Sigmoid colon (tissue), 7 donors: ENCODE measurements around the gene TSPOAP1. TPM values are rescaled to one million over a fixed set of nuclear protein-coding genes. Genes with fewer than 3 reads are reported as not detected.
A peak's percentile ranks its signal among the peaks of the same experiment; 100 is the strongest.

Experiments
- DNase-seq: peaks from one replicate; pipeline ENCODE4 v3.0.0-alpha.2; 2019
- H3K27ac ChIP-seq, 4 donors: fragments of 200-600 bp; sonication (generic); one replicate each; pipeline ENCODE4 v1.5.1; 2016 to 2019; ENCODE audit warnings: mild to moderate bottlenecking in 1 of 4
- H3K27me3 ChIP-seq, 3 donors: fragments of 200-600 bp; sonication (generic); one replicate each; pipeline ENCODE4 v1.5.1; 2019; ENCODE audit warnings: mild to moderate bottlenecking in 1 of 3
- H3K36me3 ChIP-seq, 4 donors: fragments of 200-600 bp; sonication (generic); one replicate each; pipeline ENCODE4 v1.5.1; 2016 to 2019
- H3K4me1 ChIP-seq, 4 donors: fragments of 200-600 bp; sonication (generic); one replicate each; pipeline ENCODE4 v1.5.1; 2017 to 2019
- H3K4me3 ChIP-seq, 4 donors: fragments of 200-600 bp; sonication (generic); one replicate each; pipeline ENCODE4 v1.5.1; 2017 to 2019; ENCODE audit warnings: mild to moderate bottlenecking in 2 of 4, moderate library complexity in 1 of 4
- H3K9me3 ChIP-seq, 4 donors: fragments of 200-600 bp in 3 of 4; sonication (generic) in 3 of 4; one replicate each; pipeline versions ENCODE4 v1.5.1 to v1.6.1; 2013 to 2019
- CTCF ChIP-seq, 4 experiments: fragments of 450-650 bp in 3 of 4; fragments of 200-600 bp in 1 of 4; IDR thresholded peaks; one replicate each; pipeline ENCODE4 v1.5.1; 2016 to 2019; ENCODE audit warnings: antibody characterized with exemption in 4 of 4, mild to moderate bottlenecking in 3 of 4, moderate library complexity in 2 of 4
- EP300 ChIP-seq, 4 donors: sonication (generic); formaldehyde crosslinking; IDR thresholded peaks; one replicate each; pipeline ENCODE4 v1.6.1; 2017; ENCODE audit warnings: antibody characterized with exemption in 4 of 4
- POLR2A ChIP-seq, 2 donors: fragments of 450-650 bp; IDR thresholded peaks; one replicate each; pipeline ENCODE4 v1.6.1; 2016; ENCODE audit warnings: antibody characterized with exemption in 2 of 2, mild to moderate bottlenecking in 2 of 2, moderate library complexity in 2 of 2
- POLR2AphosphoS5 ChIP-seq, 4 donors: sonication (generic); formaldehyde crosslinking; IDR thresholded peaks; one replicate each; pipeline ENCODE4 v1.6.1; 2017; ENCODE audit warnings: antibody characterized with exemption in 4 of 4
- WGBS, 2 donors: extraction: QIAGEN DNeasy Blood & Tissue Kit; methylation state at CpG; one replicate each; pipeline ENCODE4 v1.1.7; 2013; 5-methylcytosine and 5-hydroxymethylcytosine counted together
- intact Hi-C: fragments of 100-400 bp; cut with DNase I; formaldehyde crosslinking; loops from one replicate; pipeline ENCODE4 v1.15.1; 2023
- polyA plus RNA-seq, 3 donors: library from polyadenylated mRNA; stranded (reverse); fragments of 200-250 nt; gene quantifications; one replicate each; pipeline ENCODE4 v1.2.3, GENCODE V29; 2013
- small RNA-seq, 3 donors: library from RNA; depleted of rRNA; stranded (forward); fragments of <200 nt; gene quantifications; one replicate each; pipeline ENCODE3, GENCODE V24; 2016
- total RNA-seq, 4 donors: library from RNA; depleted of rRNA; stranded (reverse); fragments of >200 nt; gene quantifications; one replicate each; pipeline ENCODE4 v1.1.0, GENCODE V29; 2016
- donor health status: healthy with polysubstance abuse.
- donor health status: Bipolar disorder and iron deficiency.
- donor health status: healthy.

Gene TSPOAP1
- total and polyA plus RNA-seq, 7 donors, result 0.69 to 28.4 (median 12.5) TPM

GRCh38 chr17:58263773-58264172, 64.8 kb downstream of the TSPOAP1 start:
- H3K9me3 ChIP-seq, result no peaks in the 10 kb centered on the region
- peaks cover 0 to 32% (median 6%) of the 10 kb centered on the region in 3 donors for H3K27me3 ChIP-seq
- H3K4me1 ChIP-seq, result no peaks in the 10 kb centered on the region
- 76 to 86% methylated on average over 1 of the region's 1 CpG for WGBS, 2 donors
- H3K36me3 ChIP-seq, result no peaks in the 10 kb centered on the region
- no peak for DNase-seq
- intact Hi-C loops, result no loop called here
- no peak overlapping the region for H3K4me3 ChIP-seq
- no peak overlapping the region for H3K27ac ChIP-seq
- TF ChIP-seq CTCF (IDR thresholded peaks at IDR 0.05) (no peak), POLR2AphosphoS5 (IDR thresholded peaks at IDR 0.05) (no peak), EP300 (IDR thresholded peaks at IDR 0.05) (no peak), POLR2A (IDR thresholded peaks at IDR 0.05) (no peak)

- TF ChIP-seq POLR2A (IDR thresholded peaks at IDR 0.05), result no peak
- no peak for TF ChIP-seq POLR2AphosphoS5 (IDR thresholded peaks at IDR 0.05)
- TF ChIP-seq EP300 (IDR thresholded peaks at IDR 0.05), result no peak
- TF ChIP-seq CTCF (IDR thresholded peaks at IDR 0.05), result no peak
- no peaks in the 10 kb centered on the region for H3K4me1 ChIP-seq
- no peak overlapping the region for H3K27ac ChIP-seq
- WGBS, 2 donors, result 87 to 92% methylated on average over 11 of the region's 11 CpGs
- H3K36me3 ChIP-seq, result no peaks in the 10 kb centered on the region
- H3K27me3 ChIP-seq, result peaks cover 0 to 28% (median 6%) of the 10 kb centered on the region in 3 donors
- H3K4me3 ChIP-seq, result no peak overlapping the region
- intact Hi-C loops, result no loop called here
- H3K9me3 ChIP-seq, result no peaks in the 10 kb centered on the region
- no peak for DNase-seq
Measured at GRCh38 chr17:58262149-58262548, 66.4 kb downstream of the TSPOAP1 start.

- H3K27ac ChIP-seq, result no peak overlapping the region
- TF ChIP-seq EP300 (IDR thresholded peaks at IDR 0.05) (no peak), CTCF (IDR thresholded peaks at IDR 0.05) (no peak), POLR2A (IDR thresholded peaks at IDR 0.05) (no peak)
- H3K4me3 ChIP-seq, result no peak overlapping the region
- DNase-seq, result peak; percentile 36
- intact Hi-C loops, result no loop called here
- peaks cover 0 to 2% (median 2%) of the 10 kb centered on the region in 4 donors for H3K4me1 ChIP-seq
- WGBS, 2 donors, result 30% methylated on average over 8 of the region's 8 CpGs
- H3K27me3 ChIP-seq, result peaks cover 0 to 16% (median 0%) of the 10 kb centered on the region in 3 donors
- H3K9me3 ChIP-seq, result no peaks in the 10 kb centered on the region
- H3K36me3 ChIP-seq, result no peaks in the 10 kb centered on the region
Measured at GRCh38 chr17:58254803-58255202, 73.8 kb downstream of the TSPOAP1 start.

- Histone ChIP-seq H3K9me3 (no peaks in the 10 kb centered on the region), H3K4me3 (no peak overlapping the region), H3K36me3 (no peaks in the 10 kb centered on the region), H3K27ac (no peak overlapping the region), H3K4me1 (peaks cover 0 to 13% (median 12%) of the 10 kb centered on the region in 4 donors), H3K27me3 (peaks cover 0 to 30% (median 14%) of the 10 kb centered on the region in 3 donors)
- WGBS, 2 donors, result 76 to 85% methylated on average over 3 of the region's 3 CpGs
- intact Hi-C loops, result no loop called here
- DNase-seq, result no peak
- no peak for TF ChIP-seq CTCF (IDR thresholded peaks at IDR 0.05)
- TF ChIP-seq EP300 (IDR thresholded peaks at IDR 0.05), result no peak
- TF ChIP-seq POLR2A (IDR thresholded peaks at IDR 0.05), result no peak
- TF ChIP-seq POLR2AphosphoS5 (IDR thresholded peaks at IDR 0.05), result no peak
Measured at GRCh38 chr17:58253082-58253481, 75.5 kb downstream of the TSPOAP1 start.

- TF ChIP-seq POLR2AphosphoS5 (IDR thresholded peaks at IDR 0.05), result no peak
- no peaks in the 10 kb centered on the region for H3K36me3 ChIP-seq
- H3K27ac ChIP-seq, result no peak overlapping the region
- intact Hi-C loops, result no loop called here
- no peak overlapping the region for H3K4me3 ChIP-seq
- WGBS, 2 donors, result 65 to 77% methylated on average over 9 of the region's 9 CpGs
- H3K4me1 ChIP-seq, result peaks cover 0 to 13% (median 12%) of the 10 kb centered on the region in 4 donors
- H3K9me3 ChIP-seq, result no peaks in the 10 kb centered on the region
- H3K27me3 ChIP-seq, result peaks cover 0 to 30% (median 14%) of the 10 kb centered on the region in 3 donors
- no peak for DNase-seq
Measured at GRCh38 chr17:58252141-58252540, 76.5 kb downstream of the TSPOAP1 start.

Small RNA genes lying within 50 kb of the gene (small RNA-seq; reads per million reads assigned to genes)
- 0 reads per million in 3 donors for gene MIR4736

Other genes with a start within 250 kb of the TSPOAP1 start
- gene DYNLL2, start 245.4 kb downstream of the TSPOAP1 start, total RNA-seq, result 10 to 100 TPM; 19.4 to 28.9 (median 22.8) TPM
- 10 to 100 TPM; 26.4 to 44.9 (median 32.1) TPM for gene DYNLL2, start 245.4 kb downstream of the TSPOAP1 start, polyA plus RNA-seq
- not detected for gene OR4D1, start 180.4 kb downstream of the TSPOAP1 start, total RNA-seq
- under 1 TPM in 1 of 3 donors, not detected in 2; 0.07 TPM for gene OR4D1, start 180.4 kb downstream of the TSPOAP1 start, polyA plus RNA-seq
- not detected for gene OR4D2, start 161.8 kb downstream of the TSPOAP1 start, total RNA-seq
- not detected for gene OR4D2, start 161.8 kb downstream of the TSPOAP1 start, polyA plus RNA-seq
- gene EPX, start 136.1 kb downstream of the TSPOAP1 start, total RNA-seq, result not detected
- gene EPX, start 136.1 kb downstream of the TSPOAP1 start, polyA plus RNA-seq, result under 1 TPM in 1 of 3 donors, not detected in 2; 0.03 TPM
- 10 to 100 TPM in 1 of 4 donors, 1 to 10 TPM in 3; 6.1 to 11.0 (median 8.4) TPM for gene MKS1, start 109.5 kb downstream of the TSPOAP1 start, total RNA-seq
- 1 to 10 TPM; 3.0 to 10.0 (median 6.6) TPM for gene MKS1, start 109.5 kb downstream of the TSPOAP1 start, polyA plus RNA-seq
- not detected for gene LPO, start 90.2 kb downstream of the TSPOAP1 start, total RNA-seq
- gene LPO, start 90.2 kb downstream of the TSPOAP1 start, polyA plus RNA-seq, result not detected
- under 1 TPM in 1 of 4 donors, not detected in 3; 0.36 TPM for gene MPO, start 47.9 kb downstream of the TSPOAP1 start, total RNA-seq
- under 1 TPM in 1 of 3 donors, not detected in 2; 0.44 TPM for gene MPO, start 47.9 kb downstream of the TSPOAP1 start, polyA plus RNA-seq
- 10 to 100 TPM; 50.5 to 65.3 (median 57.4) TPM for gene SUPT4H1, start 23.4 kb upstream of the TSPOAP1 start, total RNA-seq
- gene SUPT4H1, start 23.4 kb upstream of the TSPOAP1 start, polyA plus RNA-seq, result 100 to 1,000 TPM in 1 of 3 donors, 10 to 100 TPM in 2; 90.1 to 114 (median 99.3) TPM
- gene RNF43, start 88.7 kb upstream of the TSPOAP1 start, total RNA-seq, result under 1 TPM in 3 of 4 donors, not detected in 1; 0.14 to 0.33 (median 0.28) TPM
- gene RNF43, start 88.7 kb upstream of the TSPOAP1 start, polyA plus RNA-seq, result 10 to 100 TPM in 1 of 3 donors, 1 to 10 TPM in 2; 6.5 to 19.3 (median 7.2) TPM
- under 1 TPM in 1 of 4 donors, not detected in 3; under 0.01 TPM for gene HSF5, start 159.6 kb upstream of the TSPOAP1 start, total RNA-seq
- gene HSF5, start 159.6 kb upstream of the TSPOAP1 start, polyA plus RNA-seq, result under 1 TPM in 1 of 3 donors, not detected in 2; 0.29 TPM
- 10 to 100 TPM; 18.6 to 28.5 (median 25.3) TPM for gene MTMR4, start 185.8 kb upstream of the TSPOAP1 start, total RNA-seq
- gene MTMR4, start 185.8 kb upstream of the TSPOAP1 start, polyA plus RNA-seq, result 10 to 100 TPM in 1 of 3 donors, 1 to 10 TPM in 2; 6.0 to 22.6 (median 9.2) TPM